ENCODE data around the gene IQGAP3.
A peak's percentile ranks its signal among the peaks of the same experiment; 100 is the strongest.

IQGAP3 gene

DNA sequence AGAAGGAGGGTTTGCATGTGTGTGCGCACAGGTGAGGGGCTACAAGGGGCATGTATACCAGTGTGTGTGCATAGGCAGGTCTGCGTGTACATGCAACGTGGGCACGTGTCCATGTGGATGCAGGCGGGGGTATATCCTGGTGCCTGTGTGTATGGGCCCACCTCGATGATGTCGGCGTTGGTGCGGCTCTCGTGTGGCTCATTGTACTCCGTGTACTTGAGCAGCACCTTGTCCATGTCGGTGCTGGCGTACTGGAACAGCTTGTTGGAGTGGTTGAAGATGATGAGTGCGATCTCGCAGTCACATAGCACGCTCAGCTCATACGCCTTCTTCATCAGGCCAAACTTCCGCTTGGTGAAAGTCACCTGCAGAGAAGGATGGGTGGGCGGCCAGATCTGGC lies 90.1 kb downstream of the IQGAP3 start:
- no peak for DNase-seq
- H3K36me3 Mint-ChIP-seq, result peaks cover 53 to 73% of the 10 kb centered on the region in 2 donors
- ATAC-seq (replicated peaks), result no peak

DNA sequence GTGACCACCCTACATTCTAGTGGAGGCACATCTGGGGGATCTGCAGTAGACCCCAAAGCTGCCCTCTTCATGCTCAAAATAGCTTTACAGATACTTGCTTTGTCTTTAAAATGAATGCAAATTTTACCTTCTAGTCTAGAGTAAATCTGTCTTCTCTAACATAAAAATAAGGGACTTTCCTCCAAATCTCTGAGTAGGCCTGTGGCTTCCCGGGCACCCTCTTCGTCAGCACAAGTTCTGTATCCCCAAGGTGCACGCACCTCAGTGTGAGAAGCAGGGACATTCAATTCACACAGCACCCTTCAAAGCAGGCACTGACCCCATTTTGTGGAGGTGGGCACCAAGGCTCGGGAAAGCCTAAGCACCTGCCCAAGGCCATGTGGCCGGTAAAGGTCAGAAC lies 90.8 kb downstream of the IQGAP3 start:
- H3K36me3 Mint-ChIP-seq, result peaks cover 53 to 71% of the 10 kb centered on the region in 2 donors
- ATAC-seq (replicated peaks) (peak; percentile 65 to 77), DNase-seq (no peak)

More for the DNA sequence above, 90.1 kb downstream of the IQGAP3 start:
- Mint-ChIP-seq H3K27ac (no peak overlapping the region), H3K27me3 (no peaks in the 10 kb centered on the region), H3K9me3 (no peaks in the 10 kb centered on the region), H3K4me3 (no peak overlapping the region), H3K4me1 (peaks cover 55 to 83% of the 10 kb centered on the region in 2 donors)

DNA sequence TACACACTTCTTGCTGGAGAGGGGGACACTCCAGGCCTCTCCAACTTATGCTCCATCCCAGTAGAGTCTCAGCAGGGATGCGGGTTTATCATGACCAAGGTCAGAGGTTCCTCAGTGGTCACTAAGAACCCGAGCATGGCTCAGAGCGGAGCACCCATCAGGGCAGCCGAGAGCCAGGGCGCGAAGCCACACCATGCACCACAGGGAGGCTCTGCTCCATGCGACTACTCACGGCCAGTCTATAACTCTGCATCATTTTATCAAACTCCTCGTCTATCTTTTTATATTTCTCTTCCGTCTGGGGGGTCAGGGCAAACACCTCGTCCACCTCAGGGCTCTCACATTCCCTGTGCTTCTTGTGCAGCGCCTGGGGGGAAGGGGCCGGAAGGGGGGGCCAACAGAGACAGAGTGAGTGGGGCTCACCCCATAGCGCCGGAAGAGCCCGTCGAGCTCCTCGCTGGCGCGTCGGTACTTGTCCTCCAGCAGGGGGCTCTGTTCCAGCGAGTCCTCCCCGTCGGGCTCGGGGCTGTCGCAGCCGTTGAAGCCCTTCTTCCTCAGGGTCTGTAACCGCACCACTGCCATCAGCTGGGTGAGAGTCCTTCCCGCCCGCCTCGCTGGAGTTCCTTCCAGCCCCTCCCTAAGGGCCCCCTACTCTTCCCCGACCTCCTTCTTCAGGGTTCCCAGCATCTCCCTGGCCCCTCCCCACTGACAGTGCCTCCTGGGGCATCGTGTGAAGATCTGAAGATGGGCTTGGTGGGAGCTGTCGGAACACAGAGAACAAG lies 91.8 kb downstream of the IQGAP3 start:
- ATAC-seq (replicated peaks) (peak; percentile 87 to 89), DNase-seq (peak; percentile 59)
- Mint-ChIP-seq H3K27ac (peak overlapping the region; percentile 94), H3K36me3 (peaks cover 57 to 74% of the 10 kb centered on the region in 2 donors), H3K9me3 (no peaks in the 10 kb centered on the region), H3K4me3 (peak overlapping the region; percentile 66 to 70), H3K4me1 (peaks cover 50 to 75% of the 10 kb centered on the region in 2 donors), H3K27me3 (no peaks in the 10 kb centered on the region)

More for the DNA sequence above, 90.8 kb downstream of the IQGAP3 start:
- Mint-ChIP-seq H3K4me3 (peak overlapping the region; percentile 15 to 61), H3K9me3 (no peaks in the 10 kb centered on the region), H3K4me1 (peaks cover 52 to 81% of the 10 kb centered on the region in 2 donors), H3K27me3 (no peaks in the 10 kb centered on the region), H3K27ac (peak overlapping the region; percentile 94)

DNA sequence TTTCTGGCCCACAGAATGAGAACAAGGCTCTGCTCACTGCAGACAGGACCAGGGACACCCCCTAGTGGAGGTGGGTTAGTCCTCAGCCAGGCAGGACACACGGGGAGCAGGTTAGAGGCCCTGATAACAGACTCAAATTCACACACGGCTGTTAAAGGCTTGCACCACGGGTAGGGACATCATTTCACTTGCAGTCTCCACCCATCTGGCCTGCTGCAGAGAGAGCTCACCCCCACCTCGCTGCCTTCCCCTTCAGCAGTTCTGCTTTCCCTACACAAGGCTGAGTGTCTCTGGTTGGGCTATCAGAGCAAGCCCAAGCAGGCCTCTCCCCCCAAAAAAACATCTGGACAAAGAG lies 92.4 kb downstream of the IQGAP3 start:
- Mint-ChIP-seq H3K27ac (peak overlapping the region; percentile 94), H3K4me1 (peaks cover 50 to 75% of the 10 kb centered on the region in 2 donors), H3K27me3 (no peaks in the 10 kb centered on the region), H3K9me3 (no peaks in the 10 kb centered on the region), H3K36me3 (peaks cover 59 to 80% of the 10 kb centered on the region in 2 donors), H3K4me3 (peak overlapping the region in 1 of 2 donors; percentile 6)
- DNase-seq (no peak), ATAC-seq (replicated peaks) (no peak)

DNA sequence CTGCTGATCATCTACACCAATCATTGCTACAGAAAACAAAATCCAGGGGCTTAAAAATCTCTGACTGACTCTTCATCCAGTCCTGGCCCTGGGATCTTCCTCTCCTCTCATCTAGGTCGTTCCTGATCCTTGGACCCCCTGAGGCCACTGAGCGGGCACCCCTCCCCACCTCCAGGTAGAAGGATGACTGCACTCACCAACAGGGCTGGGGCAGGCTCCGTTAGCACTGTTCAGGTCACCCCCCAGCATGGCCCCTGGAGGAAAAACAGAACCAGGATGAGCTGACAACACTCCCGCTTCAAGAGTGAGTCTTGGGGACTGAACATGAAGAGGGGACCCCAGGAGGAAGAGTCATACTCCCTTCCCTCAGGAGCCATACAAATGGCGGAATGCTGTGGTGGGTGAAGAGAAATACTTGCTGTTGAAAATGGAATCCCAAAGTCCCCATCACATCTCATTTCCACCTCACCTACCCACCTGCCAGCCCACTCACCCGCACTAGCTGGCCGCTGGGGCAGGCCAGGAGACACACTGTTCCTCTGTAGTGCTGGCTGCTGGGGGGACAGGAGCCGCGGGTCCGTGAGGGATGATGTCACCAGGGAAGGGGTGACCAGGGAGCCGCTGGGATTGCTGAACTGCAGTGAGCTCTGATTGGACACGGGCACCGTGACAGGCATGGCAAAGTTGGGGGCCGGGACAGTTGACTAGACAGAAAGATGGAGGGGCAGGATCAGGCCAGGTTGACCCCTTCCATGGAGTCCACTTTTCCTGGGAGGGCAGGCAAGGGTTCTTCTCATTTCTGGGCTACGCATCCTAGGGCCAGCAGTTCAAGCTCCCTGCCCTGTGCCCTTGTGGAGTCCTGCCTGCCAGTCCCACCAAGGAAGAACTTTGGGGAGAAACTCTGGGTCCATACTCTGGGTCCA lies 93.0 kb downstream of the IQGAP3 start:
- Mint-ChIP-seq H3K27ac (no peak overlapping the region), H3K9me3 (no peaks in the 10 kb centered on the region), H3K4me3 (no peak overlapping the region), H3K27me3 (no peaks in the 10 kb centered on the region), H3K4me1 (peaks cover 46 to 71% of the 10 kb centered on the region in 2 donors), H3K36me3 (peaks cover 62 to 84% of the 10 kb centered on the region in 2 donors)
- ATAC-seq (replicated peaks), result no peak
- no peak for DNase-seq

DNA sequence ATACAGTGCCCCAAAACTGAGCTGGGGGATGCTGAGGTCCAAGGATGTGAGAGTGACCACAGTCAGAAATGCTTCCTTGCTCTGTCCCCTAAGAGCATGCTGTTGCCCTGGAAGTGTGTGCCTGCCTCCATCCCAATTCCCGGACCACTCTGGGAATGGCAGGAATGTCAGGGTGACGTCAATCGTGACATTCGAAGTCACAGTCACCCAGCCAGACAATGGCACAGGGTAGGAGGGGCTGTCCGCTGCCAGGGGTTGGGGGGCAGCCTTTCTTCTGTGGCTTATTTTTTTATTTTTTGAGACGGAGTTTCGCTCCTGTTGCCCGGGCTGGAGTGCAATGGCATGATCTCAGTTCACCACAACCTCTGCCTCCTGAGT lies 94.1 kb downstream of the IQGAP3 start:
- Mint-ChIP-seq H3K27me3 (no peaks in the 10 kb centered on the region), H3K4me1 (peaks cover 48 to 66% of the 10 kb centered on the region in 2 donors), H3K9me3 (no peaks in the 10 kb centered on the region), H3K4me3 (no peak overlapping the region), H3K27ac (no peak overlapping the region), H3K36me3 (peaks cover 73 to 90% of the 10 kb centered on the region in 2 donors)
- ATAC-seq (replicated peaks), result no peak
- DNase-seq, result no peak

DNA sequence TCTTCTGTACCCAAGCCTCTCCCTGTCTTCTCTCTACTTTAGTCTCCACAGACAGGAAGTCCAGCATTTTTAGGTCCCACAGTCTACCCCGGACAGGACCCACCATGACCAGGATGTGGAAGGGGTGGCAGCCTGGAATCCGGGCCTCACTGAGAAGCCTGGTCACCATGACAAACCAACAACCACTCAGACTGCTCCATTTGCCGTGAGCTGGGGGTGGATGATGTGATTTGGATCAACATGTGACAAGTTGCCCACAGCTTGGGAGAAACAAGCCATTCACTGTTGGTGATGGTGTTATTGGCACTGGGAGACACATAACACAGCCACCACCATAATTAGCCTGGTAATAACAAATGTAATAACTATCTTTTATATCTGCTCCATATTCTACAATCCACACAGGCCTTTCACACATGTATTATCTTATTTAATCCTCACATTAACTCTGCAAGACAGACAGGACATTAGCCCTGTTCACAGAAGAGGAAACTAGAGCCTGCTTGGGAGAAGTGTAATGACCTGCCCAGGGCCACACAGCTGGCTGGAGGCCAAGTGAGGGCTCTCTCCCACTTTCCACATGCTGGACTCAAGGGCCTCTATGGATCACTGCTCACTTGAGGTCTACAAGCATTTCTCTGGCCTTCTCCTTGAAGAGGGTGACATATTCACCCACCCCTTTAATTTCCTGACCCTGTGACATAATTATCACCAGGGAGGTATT lies 94.7 kb downstream of the IQGAP3 start:
- Mint-ChIP-seq H3K36me3 (peaks cover 73 to 90% of the 10 kb centered on the region in 2 donors), H3K4me1 (peaks cover 43 to 61% of the 10 kb centered on the region in 2 donors), H3K9me3 (no peaks in the 10 kb centered on the region), H3K4me3 (no peak overlapping the region), H3K27me3 (no peaks in the 10 kb centered on the region), H3K27ac (peak overlapping the region; percentile 31)
- DNase-seq (no peak), ATAC-seq (replicated peaks) (no peak)

DNA sequence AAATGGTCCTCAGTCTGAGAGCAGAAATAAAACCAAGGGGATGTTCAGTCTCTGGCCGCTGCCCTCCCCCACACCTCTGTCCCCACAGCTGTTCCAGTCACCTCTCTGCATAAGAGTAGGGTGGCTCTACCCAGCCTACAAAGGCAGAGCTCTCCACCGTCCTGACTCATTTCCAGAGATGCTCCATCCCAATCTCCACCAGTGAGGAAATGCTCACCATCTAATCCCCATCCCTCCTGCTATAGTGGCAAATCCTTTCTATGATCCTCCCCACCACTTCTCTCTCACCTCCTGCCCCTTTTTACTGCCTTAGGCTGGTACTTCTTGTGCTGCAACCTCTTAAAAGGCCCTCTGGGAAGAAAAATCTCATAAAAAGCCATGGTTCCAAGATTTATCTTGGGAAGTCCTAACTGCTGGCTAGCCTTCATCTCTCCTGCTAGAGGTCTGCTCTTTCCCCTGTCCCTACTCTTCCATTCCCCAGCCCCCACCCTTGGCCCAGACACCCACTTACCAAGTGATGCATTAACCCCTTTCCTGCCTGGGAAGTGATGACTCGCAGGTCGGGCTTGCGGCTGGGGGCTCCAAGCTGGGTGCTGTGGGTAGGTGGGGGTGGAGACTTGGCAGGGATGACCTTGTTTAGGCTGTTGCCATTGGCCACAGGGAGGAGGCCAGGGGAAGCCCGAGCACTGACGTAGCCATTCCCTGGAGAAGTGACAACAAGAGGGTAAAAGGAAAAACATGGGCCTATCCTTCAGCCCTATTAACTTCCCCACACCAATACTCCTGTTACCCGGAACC lies 95.7 kb downstream of the IQGAP3 start:
- H3K36me3 Mint-ChIP-seq, result peaks cover 72 to 88% of the 10 kb centered on the region in 2 donors
- H3K4me3 Mint-ChIP-seq, result no peak overlapping the region

DNA sequence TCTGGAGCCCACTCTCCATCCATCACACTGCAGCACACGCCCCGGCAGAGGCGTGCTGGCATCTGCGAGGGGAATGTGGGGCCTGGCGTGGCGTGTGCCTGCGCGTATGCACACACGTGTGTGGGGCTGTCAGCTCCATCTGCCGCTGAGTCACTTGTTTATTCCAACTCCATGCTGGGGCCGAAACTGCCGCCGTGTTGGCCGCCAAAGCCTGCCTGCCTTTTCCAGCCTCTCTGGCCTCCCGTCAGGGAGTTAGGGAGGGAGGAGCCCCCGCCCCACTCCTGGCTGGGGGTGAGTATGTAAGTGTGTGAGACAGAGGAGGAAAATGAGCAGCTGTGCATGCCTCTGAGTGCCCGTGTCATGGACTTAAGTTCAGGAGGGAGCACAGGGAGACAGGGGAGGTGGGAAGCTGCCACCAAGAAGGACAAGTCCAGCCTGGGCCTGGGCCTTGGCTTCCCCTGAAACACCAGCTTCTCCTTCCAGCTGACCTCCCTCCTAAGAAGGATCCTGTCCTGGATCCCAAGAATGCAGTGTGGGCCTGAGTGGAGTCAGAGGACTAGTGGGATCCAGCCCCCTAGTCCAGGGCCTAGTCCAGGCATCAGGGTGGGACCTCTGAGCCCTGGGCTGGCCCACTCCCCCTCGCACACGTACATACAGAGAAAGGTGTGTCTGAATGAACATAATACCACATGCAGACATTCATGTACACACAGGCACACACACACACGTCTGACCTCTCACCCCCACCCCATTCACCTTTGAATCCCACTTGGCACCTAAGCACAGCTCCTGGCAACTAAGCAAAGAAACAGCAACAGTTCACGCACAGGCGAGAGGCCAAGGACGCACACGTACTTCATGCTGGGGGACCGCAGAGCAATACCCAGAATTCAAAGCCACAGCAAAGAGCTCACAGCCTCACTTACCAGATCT lies 96.5 kb downstream of the IQGAP3 start:
- no peaks in the 10 kb centered on the region for H3K27me3 Mint-ChIP-seq
- no peaks in the 10 kb centered on the region for H3K9me3 Mint-ChIP-seq
- peak overlapping the region; percentile 59 for H3K27ac Mint-ChIP-seq
- no peak for ATAC-seq (replicated peaks)
- peaks cover 73 to 89% of the 10 kb centered on the region in 2 donors for H3K36me3 Mint-ChIP-seq
- no peak overlapping the region for H3K4me3 Mint-ChIP-seq
- no peak for DNase-seq
- peaks cover 26 to 42% of the 10 kb centered on the region in 2 donors for H3K4me1 Mint-ChIP-seq

More for the DNA sequence above, 95.7 kb downstream of the IQGAP3 start:
- Mint-ChIP-seq H3K9me3 (no peaks in the 10 kb centered on the region), H3K27me3 (no peaks in the 10 kb centered on the region), H3K27ac (peak overlapping the region; percentile 86), H3K4me1 (peaks cover 33 to 51% of the 10 kb centered on the region in 2 donors)
- no peak for ATAC-seq (replicated peaks)
- no peak for DNase-seq
